ENCODE results near the gene TUT4.

GRCh38 chr1:52582116-52582696 lies 29.3 kb upstream of the TUT4 start:
- TF ChIP-seq REST (IDR thresholded peaks at IDR 0.05; ENCODE audit: insufficient read depth in 1 of 2, low read depth in 2 of 2, low read length in 2 of 2) (no peak), TAF1 (IDR thresholded peaks at IDR 0.05; ENCODE audit: borderline replicate concordance, insufficient read depth, low read length) (no peak)

All from PFSK-1 (cell line).